Common myeloid progenitor, CD34-positive (primary cell): ENCODE results near the gene HS3ST4.

Experiments
- CTCF ChIA-PET: fragments of 350-600 bp; sonication (Branson Sonifier 250); formaldehyde crosslinking; loops from one replicate; lab custom pipeline; 2021; ENCODE audit warnings: antibody characterized with exemption; lab: Charles Lee
- POLR2A ChIA-PET: fragments of 350-600 bp; sonication (Branson Sonifier 250); formaldehyde crosslinking; loops from one replicate; lab custom pipeline; 2021; ENCODE audit warnings: antibody characterized with exemption; lab: Charles Lee
- DNase-seq, 3 donors: peaks; one replicate each; pipeline versions ENCODE4 v3.0.0 to v3.0.0-alpha.2; 2013
- H3K27ac ChIP-seq, 2 experiments: 1 replicate in 1 of 2; 2 replicates in 1 of 2; pipeline ENCODE4 v1.7.0; 2013; ENCODE audit warnings: inconsistent platforms in 2 of 2, low read length in 2 of 2, mild to moderate bottlenecking in 2 of 2, low read depth in 1 of 2, moderate library complexity in 1 of 2; ENCODE audit not compliant: severe bottlenecking in 2 of 2, insufficient read depth in 1 of 2, poor library complexity in 1 of 2
- H3K27me3 ChIP-seq, 5 experiments: replicated peaks in 2 of 5; 1 replicate in 3 of 5; 2 replicates in 2 of 5; pipeline versions ENCODE4 v1.6.1 to v1.7.0; 2013; ENCODE audit warnings: low read length in 4 of 5, mild to moderate bottlenecking in 2 of 5, moderate library complexity in 2 of 5, inconsistent platforms in 1 of 5; ENCODE audit not compliant: insufficient read depth in 5 of 5, control insufficient read depth in 4 of 5
- H3K36me3 ChIP-seq, 4 experiments: 1 replicate in 2 of 4; 2 replicates in 2 of 4; pipeline versions ENCODE4 v1.6.1 to v1.7.0; 2013; ENCODE audit warnings: low read length in 3 of 4, control low read depth in 1 of 4, mild to moderate bottlenecking in 1 of 4; ENCODE audit not compliant: control insufficient read depth in 4 of 4, insufficient read depth in 4 of 4
- H3K4me1 ChIP-seq, 4 experiments: 1 replicate in 3 of 4; 2 replicates in 1 of 4; pipeline versions ENCODE4 v1.6.1 to v1.7.1; 2013; ENCODE audit warnings: low read length in 3 of 4, mild to moderate bottlenecking in 3 of 4, control low read depth in 1 of 4, inconsistent platforms in 1 of 4, moderate library complexity in 1 of 4; ENCODE audit not compliant: control insufficient read depth in 4 of 4, insufficient read depth in 4 of 4; ENCODE audit errors: control extremely low read depth in 1 of 4
- H3K4me3 ChIP-seq, 7 experiments: 1 replicate in 4 of 7; 2 replicates in 3 of 7; pipeline versions ENCODE4 v1.5.1 to v1.7.0; 2013; ENCODE audit warnings: mild to moderate bottlenecking in 7 of 7, low read length in 6 of 7, moderate library complexity in 6 of 7, inconsistent platforms in 2 of 7, low read depth in 2 of 7, control low read depth in 1 of 7; ENCODE audit not compliant: insufficient read depth in 4 of 7, control insufficient read depth in 1 of 7; ENCODE audit errors: extremely low read depth in 1 of 7
- H3K9me3 ChIP-seq, 5 experiments: 1 replicate in 4 of 5; 2 replicates in 1 of 5; pipeline versions ENCODE4 v1.6.1 to v1.7.1; 2013; ENCODE audit warnings: low read length in 4 of 5, mild to moderate bottlenecking in 2 of 5, inconsistent platforms in 1 of 5, low read depth in 1 of 5, moderate library complexity in 1 of 5; ENCODE audit not compliant: control insufficient read depth in 4 of 5, insufficient read depth in 2 of 5; ENCODE audit errors: control extremely low read depth in 1 of 5
- WGBS: methylation state at CpG from one replicate; pipeline ENCODE4 v1.1.5; 2013; ENCODE audit not compliant: insufficient coverage; 5-methylcytosine and 5-hydroxymethylcytosine counted together

Gene HS3ST4

GRCh38 chr16:26169473-26169872 lies 477.7 kb downstream of the HS3ST4 start:
- Histone ChIP-seq H3K27ac (no peak overlapping the region), H3K9me3 (no peaks in the 10 kb centered on the region), H3K27me3 (no peaks in the 10 kb centered on the region), H3K4me3 (no peak overlapping the region), H3K36me3 (no peaks in the 10 kb centered on the region), H3K4me1 (no peaks in the 10 kb centered on the region)
- 88% methylated on average over 1 of the region's 3 CpGs for WGBS
- DNase-seq: no peak
- CTCF ChIA-PET: no interaction called here
- POLR2A ChIA-PET: no interaction called here

GRCh38 chr16:26175944-26176343 lies 484.2 kb downstream of the HS3ST4 start:
- Histone ChIP-seq H3K4me3 (no peak overlapping the region), H3K9me3 (no peaks in the 10 kb centered on the region), H3K4me1 (no peaks in the 10 kb centered on the region), H3K27ac (no peak overlapping the region), H3K27me3 (peaks cover 0 to 3% (median 0%) of the 10 kb centered on the region in 5 experiments), H3K36me3 (no peaks in the 10 kb centered on the region)
- ChIA-PET CTCF (no interaction called here), POLR2A (no interaction called here)
- no peak for DNase-seq
- WGBS: 45% methylated on average over 1 of the region's 4 CpGs

GRCh38 chr16:26177438-26177837 lies 485.7 kb downstream of the HS3ST4 start:
- 100% methylated on average over 1 of the region's 1 CpG for WGBS
- H3K4me3 ChIP-seq: no peak overlapping the region
- no peak for DNase-seq
- H3K9me3 ChIP-seq: no peaks in the 10 kb centered on the region
- H3K27ac ChIP-seq: no peak overlapping the region
- no peaks in the 10 kb centered on the region for H3K4me1 ChIP-seq
- H3K27me3 ChIP-seq: peaks cover 0 to 3% (median 0%) of the 10 kb centered on the region in 5 experiments
- CTCF ChIA-PET: no interaction called here
- POLR2A ChIA-PET: no interaction called here
- H3K36me3 ChIP-seq: no peaks in the 10 kb centered on the region

- H3K36me3 ChIP-seq: no peaks in the 10 kb centered on the region
- ChIA-PET POLR2A (no interaction called here), CTCF (no interaction called here)
- H3K4me1 ChIP-seq: no peaks in the 10 kb centered on the region
- no peak for DNase-seq
- no peaks in the 10 kb centered on the region for H3K9me3 ChIP-seq
- WGBS: 91% methylated on average over 4 of the region's 6 CpGs
- H3K27ac ChIP-seq: no peak overlapping the region
- H3K4me3 ChIP-seq: no peak overlapping the region
- peaks cover 0 to 3% (median 0%) of the 10 kb centered on the region in 5 experiments for H3K27me3 ChIP-seq
Measured at GRCh38 chr16:26178298-26178697, 486.5 kb downstream of the HS3ST4 start.

GRCh38 chr16:26186091-26186615 lies 494.4 kb downstream of the HS3ST4 start:
- Histone ChIP-seq H3K36me3 (no peaks in the 10 kb centered on the region), H3K9me3 (no peaks in the 10 kb centered on the region), H3K27ac (no peak overlapping the region), H3K27me3 (peaks cover 0 to 2% (median 0%) of the 10 kb centered on the region in 5 experiments), H3K4me3 (no peak overlapping the region), H3K4me1 (no peaks in the 10 kb centered on the region)
- ChIA-PET CTCF (no interaction called here), POLR2A (no interaction called here)
- 73% methylated on average over 1 of the region's 1 CpG for WGBS
- DNase-seq: no peak
